ENCODE data around the gene MAP2K6.

The MAP2K6 gene

DNA sequence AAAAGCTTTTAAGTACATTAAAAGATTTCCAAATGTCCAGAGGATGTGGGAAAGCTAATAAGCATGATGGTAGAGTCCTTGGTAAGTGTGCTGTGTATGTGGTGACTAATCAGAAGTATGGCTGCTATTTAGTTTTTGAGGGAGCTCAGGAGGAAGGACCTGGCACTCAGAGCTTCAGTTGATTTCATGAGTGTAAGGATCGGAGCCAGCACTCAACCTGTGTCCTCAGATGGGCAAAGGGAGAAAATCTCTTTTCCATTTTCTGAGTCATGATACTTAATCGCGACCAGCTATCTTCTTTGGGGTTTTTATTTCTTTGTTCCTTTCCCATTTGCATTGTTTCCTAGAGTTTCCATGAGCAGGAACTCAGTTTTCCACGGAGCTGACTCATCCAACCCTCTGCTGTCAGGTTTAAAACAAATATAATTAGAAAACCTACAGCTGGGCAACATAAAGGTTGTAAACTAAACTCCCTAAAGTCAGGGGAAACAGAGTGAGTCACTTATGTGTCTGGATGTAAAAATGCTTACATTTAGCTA lies 125.4 kb downstream of the MAP2K6 start:
- Histone ChIP-seq H3K27me3 (replicated peaks; ENCODE audit: control insufficient read depth, insufficient read depth, low read length) (no peaks in the 10 kb centered on the region), H3K4me3 (replicated peaks; ENCODE audit: low read depth, low read length) (no peak overlapping the region), H3K36me3 (ENCODE audit: control insufficient read depth, insufficient read depth, low read length) (peaks cover 2% of the 10 kb centered on the region)
- DNase-seq (ENCODE audit: extremely low read depth, insufficient read length), result no peak
- TF ChIP-seq, protein P1, sequence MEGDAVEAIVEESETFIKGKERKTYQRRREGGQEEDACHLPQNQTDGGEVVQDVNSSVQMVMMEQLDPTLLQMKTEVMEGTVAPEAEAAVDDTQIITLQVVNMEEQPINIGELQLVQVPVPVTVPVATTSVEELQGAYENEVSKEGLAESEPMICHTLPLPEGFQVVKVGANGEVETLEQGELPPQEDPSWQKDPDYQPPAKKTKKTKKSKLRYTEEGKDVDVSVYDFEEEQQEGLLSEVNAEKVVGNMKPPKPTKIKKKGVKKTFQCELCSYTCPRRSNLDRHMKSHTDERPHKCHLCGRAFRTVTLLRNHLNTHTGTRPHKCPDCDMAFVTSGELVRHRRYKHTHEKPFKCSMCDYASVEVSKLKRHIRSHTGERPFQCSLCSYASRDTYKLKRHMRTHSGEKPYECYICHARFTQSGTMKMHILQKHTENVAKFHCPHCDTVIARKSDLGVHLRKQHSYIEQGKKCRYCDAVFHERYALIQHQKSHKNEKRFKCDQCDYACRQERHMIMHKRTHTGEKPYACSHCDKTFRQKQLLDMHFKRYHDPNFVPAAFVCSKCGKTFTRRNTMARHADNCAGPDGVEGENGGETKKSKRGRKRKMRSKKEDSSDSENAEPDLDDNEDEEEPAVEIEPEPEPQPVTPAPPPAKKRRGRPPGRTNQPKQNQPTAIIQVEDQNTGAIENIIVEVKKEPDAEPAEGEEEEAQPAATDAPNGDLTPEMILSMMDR (IDR thresholded peaks at IDR 0.05; ENCODE audit: insufficient read depth, low read length, poor library complexity, severe bottlenecking), result no peak

DNA sequence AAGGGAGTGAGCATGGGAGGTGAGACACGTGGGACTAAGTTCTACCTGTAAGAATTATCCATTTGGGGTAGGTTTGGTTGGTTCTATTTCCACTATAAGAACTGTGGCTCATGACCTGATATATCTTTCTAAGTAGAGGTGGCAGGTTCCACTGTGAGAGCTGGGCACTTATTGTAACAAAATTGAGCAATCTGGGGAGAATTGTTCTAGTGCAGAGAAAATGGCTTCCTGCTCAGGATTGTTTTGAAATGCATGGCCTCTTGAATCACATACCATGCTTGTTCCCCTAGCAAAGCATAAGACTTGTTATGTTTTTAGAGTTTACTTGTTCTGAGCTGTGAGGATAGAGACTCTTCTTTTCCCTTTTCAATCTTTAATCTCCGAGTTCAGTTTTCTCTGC lies 125.9 kb downstream of the MAP2K6 start:
- Histone ChIP-seq H3K4me3 (replicated peaks; ENCODE audit: low read depth, low read length) (no peak overlapping the region), H3K27me3 (replicated peaks; ENCODE audit: control insufficient read depth, insufficient read depth, low read length) (no peaks in the 10 kb centered on the region), H3K36me3 (ENCODE audit: control insufficient read depth, insufficient read depth, low read length) (peaks cover 2% of the 10 kb centered on the region)
- no peak for DNase-seq (ENCODE audit: extremely low read depth, insufficient read length)
- TF ChIP-seq, protein P1 (IDR thresholded peaks at IDR 0.05; ENCODE audit: insufficient read depth, low read length, poor library complexity, severe bottlenecking), result no peak

DNA sequence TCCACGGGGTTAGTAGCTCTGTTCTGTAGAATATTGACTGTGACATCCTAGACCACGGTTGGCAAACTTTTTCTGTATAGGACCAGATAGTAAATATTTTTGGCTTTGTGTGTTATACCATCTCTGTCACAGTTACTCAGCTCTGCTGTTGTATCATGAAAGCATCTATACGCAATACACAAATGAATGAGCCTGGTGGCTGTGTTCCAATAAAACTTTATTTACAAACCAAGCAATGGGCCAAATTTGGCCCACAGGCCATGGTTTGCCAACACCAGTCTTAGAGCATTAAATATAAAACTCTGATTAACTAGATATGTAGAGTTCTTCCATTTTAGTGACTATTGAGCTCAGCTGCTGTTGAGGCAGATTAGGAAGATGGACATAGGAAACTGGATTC lies 132.7 kb downstream of the MAP2K6 start:
- no peaks in the 10 kb centered on the region for H3K27me3 ChIP-seq (replicated peaks; ENCODE audit: control insufficient read depth, insufficient read depth, low read length)
- TF ChIP-seq, protein P1 (IDR thresholded peaks at IDR 0.05; ENCODE audit: insufficient read depth, low read length, poor library complexity, severe bottlenecking), result no peak
- no peak for DNase-seq (ENCODE audit: extremely low read depth, insufficient read length)
- H3K36me3 ChIP-seq (ENCODE audit: control insufficient read depth, insufficient read depth, low read length), result no peaks in the 10 kb centered on the region; the same call in 1 of the 2 replicates
- no peak overlapping the region for H3K4me3 ChIP-seq (replicated peaks; ENCODE audit: low read depth, low read length)

DNA sequence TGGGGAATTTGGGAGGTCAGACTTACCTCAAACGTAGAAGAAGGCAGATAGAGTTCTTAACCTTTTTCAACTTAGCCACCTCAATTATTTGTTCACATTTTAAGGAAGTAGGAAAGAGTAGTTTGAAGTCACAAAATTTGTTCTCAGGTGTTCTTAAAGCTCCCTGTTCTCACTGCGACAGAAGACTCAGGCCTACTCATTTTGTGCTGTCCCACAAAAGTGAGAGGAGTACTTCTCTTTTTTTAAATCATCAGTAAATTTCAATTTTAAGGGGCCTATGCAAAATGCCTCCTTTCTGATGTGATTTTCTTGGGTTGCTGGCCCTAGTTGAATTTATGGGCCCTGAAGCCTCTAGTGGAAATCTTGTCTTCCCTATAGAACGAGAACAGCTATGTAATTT lies 133.4 kb downstream of the MAP2K6 start:
- no peak overlapping the region for H3K4me3 ChIP-seq (replicated peaks; ENCODE audit: low read depth, low read length)
- peak; percentile 26 for DNase-seq (ENCODE audit: extremely low read depth, insufficient read length)
- H3K27me3 ChIP-seq (replicated peaks; ENCODE audit: control insufficient read depth, insufficient read depth, low read length), result no peaks in the 10 kb centered on the region
- TF ChIP-seq, protein P1 (IDR thresholded peaks at IDR 0.05; ENCODE audit: insufficient read depth, low read length, poor library complexity, severe bottlenecking), result no peak
- H3K36me3 ChIP-seq (ENCODE audit: control insufficient read depth, insufficient read depth, low read length), result no peaks in the 10 kb centered on the region

DNA sequence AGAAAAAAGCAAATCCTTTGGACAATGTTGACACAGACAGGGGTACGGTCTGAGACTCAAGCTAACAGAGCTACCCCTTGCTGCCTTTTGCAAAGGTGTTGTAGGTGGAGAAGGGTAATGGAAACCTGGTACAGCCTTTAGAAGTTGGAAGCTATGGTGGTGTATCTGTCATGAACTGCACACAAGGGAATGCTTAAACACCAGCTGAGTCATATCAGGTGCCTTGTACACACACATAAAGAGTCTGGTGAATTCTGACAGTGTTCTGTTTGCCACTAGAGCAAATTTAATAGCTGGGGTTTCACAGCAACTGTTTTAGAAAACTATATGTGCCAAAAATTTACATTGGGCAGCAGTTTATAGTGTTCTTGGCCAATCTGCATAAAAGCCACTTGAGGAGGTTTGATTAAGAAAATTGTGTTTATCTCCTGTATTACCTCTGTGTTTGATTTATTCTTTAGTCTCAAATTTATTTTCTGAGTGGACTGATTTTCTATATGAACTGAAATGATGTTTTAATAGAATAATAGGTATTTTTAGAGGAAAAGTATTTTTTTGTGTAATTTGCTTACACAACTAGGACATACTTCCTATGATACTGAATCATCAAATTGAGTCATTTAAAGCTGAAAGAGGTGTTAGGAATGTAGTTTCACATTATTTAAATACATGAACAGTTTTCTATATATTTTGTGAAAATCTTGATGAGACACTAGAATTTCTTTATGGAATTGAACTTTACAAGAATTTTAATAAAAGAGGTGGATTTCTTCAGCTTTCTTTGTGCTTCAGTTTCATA lies 136.9 kb downstream of the MAP2K6 start:
- no peak overlapping the region for H3K4me3 ChIP-seq (replicated peaks; ENCODE audit: low read depth, low read length)
- TF ChIP-seq, protein P1 (IDR thresholded peaks at IDR 0.05; ENCODE audit: insufficient read depth, low read length, poor library complexity, severe bottlenecking), result no peak
- no peaks in the 10 kb centered on the region for H3K36me3 ChIP-seq (ENCODE audit: control insufficient read depth, insufficient read depth, low read length)
- H3K27me3 ChIP-seq (replicated peaks; ENCODE audit: control insufficient read depth, insufficient read depth, low read length), result no peaks in the 10 kb centered on the region
- DNase-seq (ENCODE audit: extremely low read depth, insufficient read length), result no peak

All from GM06990 (cell line).